T-helper 17 cell (primary cell): ENCODE data around the gene MAP3K12. TPM values are rescaled to one million over a fixed set of nuclear protein-coding genes. Genes with fewer than 3 reads are reported as not detected.

Source experiments
- ATAC-seq: fragments of 150-1000 bp; cut with Tn5 transposase; 2 replicates; pipeline ENCODE4 v1.10.0; 2021; ENCODE audit warnings: mild to moderate bottlenecking, moderate library complexity
- DNase-seq, 3 donors: peaks; one replicate each; pipeline versions ENCODE4 v3.0.0 to v3.0.0-alpha.2; 2020 to 2021
- H3K9me3 ChIP-seq: one replicate; pipeline ENCODE4 v1.7.0; 2013; ENCODE audit warnings: low read length, mild to moderate bottlenecking; ENCODE audit not compliant: control insufficient read depth, poor library complexity, severe bottlenecking
- H3K27ac Mint-ChIP-seq: one replicate; pipeline ENCODE4 v1.8.0; 2022; ENCODE audit warnings: mild to moderate bottlenecking, moderate library complexity, mixed read lengths
- H3K27me3 Mint-ChIP-seq: one replicate; pipeline ENCODE4 v1.8.0; 2022; ENCODE audit warnings: mixed read lengths
- H3K36me3 Mint-ChIP-seq: one replicate; pipeline ENCODE4 v1.8.0; 2022; ENCODE audit warnings: low read depth, mixed read lengths
- H3K4me1 Mint-ChIP-seq: one replicate; pipeline ENCODE4 v1.8.0; 2022; ENCODE audit warnings: mild to moderate bottlenecking, mixed read lengths
- H3K4me3 Mint-ChIP-seq: one replicate; pipeline ENCODE4 v1.8.0; 2022; ENCODE audit warnings: mild to moderate bottlenecking, moderate library complexity, mixed read lengths
- total RNA-seq, 4 donors: library from RNA in 2 of 4; stranded (reverse) in 2 of 4; gene quantifications; one replicate each; pipeline ENCODE4 v1.2.3 and lab custom pipeline; 2022 to 2026

The MAP3K12 gene
- total RNA-seq, 2 donors from 2014 or later: 25.5 to 28.6 TPM

GRCh38 chr12:53505086-53505485, 5.8 kb upstream of the MAP3K12 start:
- DNase-seq (no peak), ATAC-seq (no peak)
- H3K27me3 Mint-ChIP-seq: no peaks in the 10 kb centered on the region
- no peaks in the 10 kb centered on the region for H3K9me3 ChIP-seq
- H3K4me3 Mint-ChIP-seq: no peak overlapping the region
- H3K4me1 Mint-ChIP-seq: peaks cover 11% of the 10 kb centered on the region
- H3K27ac Mint-ChIP-seq: peak overlapping the region; percentile 76
- peaks cover 5% of the 10 kb centered on the region for H3K36me3 Mint-ChIP-seq

GRCh38 chr12:53504004-53504920, 5.0 kb upstream of the MAP3K12 start:
- DNase-seq (no peak), ATAC-seq (no peak)
- Mint-ChIP-seq H3K27ac (peak overlapping the region; percentile 59), H3K4me1 (peaks cover 15% of the 10 kb centered on the region), H3K27me3 (no peaks in the 10 kb centered on the region), H3K36me3 (peaks cover 5% of the 10 kb centered on the region), H3K4me3 (no peak overlapping the region)
- H3K9me3 ChIP-seq: no peaks in the 10 kb centered on the region

- Mint-ChIP-seq H3K4me3 (no peak overlapping the region), H3K36me3 (peaks cover 5% of the 10 kb centered on the region), H3K27me3 (no peaks in the 10 kb centered on the region), H3K4me1 (peaks cover 20% of the 10 kb centered on the region), H3K27ac (peak overlapping the region; percentile 59)
- no peak for DNase-seq
- H3K9me3 ChIP-seq: no peaks in the 10 kb centered on the region
- ATAC-seq: no peak
These were observed 3.9 kb upstream of the MAP3K12 start for GRCh38 chr12:53502983-53503728.

GRCh38 chr12:53502331-53502730, 3.1 kb upstream of the MAP3K12 start:
- H3K36me3 Mint-ChIP-seq: peaks cover 5% of the 10 kb centered on the region
- DNase-seq: no peak
- no peaks in the 10 kb centered on the region for H3K9me3 ChIP-seq

GRCh38 chr12:53501615-53502181, 2.4 kb upstream of the MAP3K12 start:
- ATAC-seq: no peak
- DNase-seq: no peak
- H3K27me3 Mint-ChIP-seq: no peaks in the 10 kb centered on the region
- H3K36me3 Mint-ChIP-seq: peaks cover 5% of the 10 kb centered on the region
- peak overlapping the region; percentile 98 for H3K27ac Mint-ChIP-seq
- H3K4me1 Mint-ChIP-seq: peaks cover 26% of the 10 kb centered on the region
- H3K9me3 ChIP-seq: no peaks in the 10 kb centered on the region
- H3K4me3 Mint-ChIP-seq: peak overlapping the region; percentile 97

More at GRCh38 chr12:53502331-53502730, 3.1 kb upstream of the MAP3K12 start:
- Mint-ChIP-seq H3K27me3 (no peaks in the 10 kb centered on the region), H3K4me3 (no peak overlapping the region), H3K4me1 (peaks cover 25% of the 10 kb centered on the region), H3K27ac (peak overlapping the region; percentile 98)
- ATAC-seq: no peak

GRCh38 chr12:53500776-53501614, 1.7 kb upstream of the MAP3K12 start, which contains the start of gene TARBP2:
Gene TARBP2, plus strand, starts transcription at chr12:53501283. Its CDS starts 126 bp downstream, at chr12:53501409.
- H3K4me3 Mint-ChIP-seq: peak within 1 kb of the TSS; percentile 97
- DNase-seq (peak; percentile 89 to 97 (median 93)), ATAC-seq (peak; percentile 83)
- peak within 1 kb of the TSS; percentile 98 for H3K27ac Mint-ChIP-seq
- H3K9me3 ChIP-seq: no peaks in the 10 kb centered on the region
- no peaks in the 10 kb centered on the region for H3K27me3 Mint-ChIP-seq
- H3K4me1 Mint-ChIP-seq: peaks cover 26% of the 10 kb centered on the region
- H3K36me3 Mint-ChIP-seq: peaks cover 6% of the 10 kb centered on the region

GRCh38 chr12:53500142-53500775, 1.0 kb upstream of the MAP3K12 start:
- peak overlapping the region; percentile 98 for H3K27ac Mint-ChIP-seq
- H3K4me1 Mint-ChIP-seq: peaks cover 28% of the 10 kb centered on the region
- H3K36me3 Mint-ChIP-seq: peaks cover 2% of the 10 kb centered on the region
- no peak for ATAC-seq
- H3K27me3 Mint-ChIP-seq: no peaks in the 10 kb centered on the region
- peak overlapping the region; percentile 97 for H3K4me3 Mint-ChIP-seq
- DNase-seq: no peak
- no peaks in the 10 kb centered on the region for H3K9me3 ChIP-seq

GRCh38 chr12:53498235-53498630, 1.0 kb downstream of the MAP3K12 start:
- Mint-ChIP-seq H3K27ac (peak overlapping the region; percentile 98), H3K27me3 (no peaks in the 10 kb centered on the region), H3K36me3 (peaks cover 2% of the 10 kb centered on the region), H3K4me3 (peak overlapping the region; percentile 97), H3K4me1 (peaks cover 38% of the 10 kb centered on the region)
- DNase-seq (no peak), ATAC-seq (no peak)
- H3K9me3 ChIP-seq: no peaks in the 10 kb centered on the region

GRCh38 chr12:53497461-53497860, 1.8 kb downstream of the MAP3K12 start:
- peak overlapping the region; percentile 97 for H3K4me3 Mint-ChIP-seq
- peaks cover 2% of the 10 kb centered on the region for H3K36me3 Mint-ChIP-seq
- DNase-seq (no peak), ATAC-seq (no peak)
- H3K4me1 Mint-ChIP-seq: peaks cover 44% of the 10 kb centered on the region
- no peaks in the 10 kb centered on the region for H3K9me3 ChIP-seq
- H3K27me3 Mint-ChIP-seq: no peaks in the 10 kb centered on the region
- peak overlapping the region; percentile 98 for H3K27ac Mint-ChIP-seq

GRCh38 chr12:53496752-53497032, 2.6 kb downstream of the MAP3K12 start:
- Mint-ChIP-seq H3K4me1 (peaks cover 43% of the 10 kb centered on the region), H3K36me3 (peaks cover 2% of the 10 kb centered on the region)

GRCh38 chr12:53495903-53496751, 3.1 kb downstream of the MAP3K12 start:
- Mint-ChIP-seq H3K4me1 (peaks cover 43% of the 10 kb centered on the region), H3K4me3 (peak overlapping the region; percentile 7), H3K27ac (peak overlapping the region; percentile 65), H3K27me3 (no peaks in the 10 kb centered on the region), H3K36me3 (peaks cover 2% of the 10 kb centered on the region)
- DNase-seq (no peak), ATAC-seq (no peak)
- no peaks in the 10 kb centered on the region for H3K9me3 ChIP-seq

More at GRCh38 chr12:53496752-53497032, 2.6 kb downstream of the MAP3K12 start:
- Mint-ChIP-seq H3K4me3 (no peak overlapping the region), H3K27ac (peak overlapping the region; percentile 98), H3K27me3 (no peaks in the 10 kb centered on the region)
- DNase-seq (no peak), ATAC-seq (no peak)
- H3K9me3 ChIP-seq: no peaks in the 10 kb centered on the region
